ENCODE results near the gene ARHGAP6. TPM values are rescaled to one million over a fixed set of nuclear protein-coding genes. Genes with fewer than 3 reads are reported as not detected.

The ARHGAP6 gene
- total and polyA plus RNA-seq, 9 of the 15 experiments (the other 6 are each of a cell fraction or from before 2014, with no cell fraction given), result 12.5 to 63.6 (median 41.8) TPM

DNA sequence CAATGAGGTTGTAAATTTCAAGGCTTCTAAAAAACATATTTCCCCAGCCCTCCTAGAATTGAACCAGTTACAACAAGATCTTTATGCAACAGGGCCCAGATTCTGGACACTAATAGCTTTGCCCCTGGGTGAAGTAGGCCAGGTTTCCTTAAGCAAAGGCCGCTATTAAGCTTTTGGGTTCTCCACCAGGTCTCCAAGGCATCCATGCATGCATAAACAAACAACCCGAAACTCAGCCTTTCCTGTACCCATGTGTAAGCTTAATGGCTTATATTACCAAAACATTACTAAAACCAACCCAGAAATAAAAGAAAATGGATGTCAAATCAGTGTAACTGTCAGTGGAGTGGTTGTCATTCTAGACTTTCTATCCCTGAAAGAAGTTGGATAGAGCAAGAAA, 137.1 kb downstream of the ARHGAP6 start (continued):
- TF ChIP-seq KDM5B (IDR thresholded peaks at IDR 0.05; ENCODE audit: insufficient replicate concordance, low read depth, low read length) (no peak), SIN3B (IDR thresholded peaks at IDR 0.05; ENCODE audit: low read depth) (no peak), ZNF121 (CRISPR knock-in tag; conservative IDR thresholded peaks at IDR 0.05) (no peak), BCOR (IDR thresholded peaks at IDR 0.05) (no peak)

DNA sequence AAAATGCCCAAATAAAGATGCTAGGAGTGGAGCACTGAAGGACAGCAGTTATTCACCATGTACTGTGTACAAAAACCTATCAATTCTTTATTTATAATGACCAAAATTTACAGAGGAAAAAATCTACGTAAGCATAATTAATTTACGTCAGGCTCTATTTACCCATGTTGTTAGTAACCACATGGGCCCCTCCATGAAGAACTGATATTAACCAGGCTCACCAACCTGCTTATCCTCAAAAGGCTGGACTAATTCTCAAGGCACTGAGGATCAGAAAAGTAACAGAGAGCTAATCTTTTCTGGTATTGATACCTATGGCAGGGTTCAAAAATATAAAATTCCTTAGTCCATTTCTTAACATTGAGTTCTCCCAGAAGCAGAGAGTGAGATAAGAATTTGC, 140.0 kb downstream of the ARHGAP6 start:
- Histone ChIP-seq H3K4me1 (replicated peaks in 1 of 2; ENCODE audit: control insufficient read depth in 2 of 2, insufficient read depth in 2 of 2, low read length in 2 of 2) (peaks cover 0 to 13% of the 10 kb centered on the region in 2 experiments; a peak in 2 of 5 replicates), H3K9ac (ENCODE audit: insufficient read depth in 1 of 2, low read depth in 2 of 2, low read length in 2 of 2) (no peak overlapping the region), H3K4me2 (ENCODE audit: insufficient read depth, low read length) (no peak overlapping the region), H3K27ac (ENCODE audit: extremely low read depth, low read depth, low read length) (no peak overlapping the region), H3K9me1 (ENCODE audit: control insufficient read depth, insufficient read depth, low read length) (no peaks in the 10 kb centered on the region), H3K4me3 (no peak overlapping the region), H4K20me1 (replicated peaks; ENCODE audit: control insufficient read depth, insufficient read depth, low read length) (no peaks in the 10 kb centered on the region), H3K27me3 (ENCODE audit: control insufficient read depth in 2 of 2, insufficient read depth in 2 of 2, low read length in 2 of 2) (no peaks in the 10 kb centered on the region), H3K36me3 (ENCODE audit: control insufficient read depth, insufficient read depth, low read length) (no peaks in the 10 kb centered on the region), H3K9me3 (replicated peaks; ENCODE audit: control insufficient read depth, insufficient read depth, low read depth, low read length) (no peaks in the 10 kb centered on the region), H2AFZ (ENCODE audit: low read depth, low read length) (no peak overlapping the region), H3K79me2 (ENCODE audit: control insufficient read depth, insufficient read depth, low read length) (no peaks in the 10 kb centered on the region)
- intact Hi-C loops (cut with micrococcal nuclease), result no loop called here
- in situ Hi-C loops (cut with MboI), result loop anchor here (25.0 kb wide), 1 partner anchor 1338 kb away; no protein-coding TSS in a partner anchor
- ATAC-seq (no peak), DNase-seq (ENCODE audit: extremely low read depth in 1 of 4, low spot score in 3 of 4) (no peak), FAIRE-seq (no peak)
- BruUV-seq (replicated peaks), result no TSS peak
- ChIA-PET POLR2A (interaction anchor here (0.9 kb wide), 1 partner anchor 15 kb away, joined by 3 read pairs; no protein-coding TSS in a partner anchor), CTCF (ENCODE audit: low intra/inter-chr PET ratio) (no interaction called here)
- WGBS (ENCODE audit: insufficient coverage, low coverage, missing lambda C conversion rate), result 100% methylated on average over 2 of the region's 2 CpGs
- no peak for TF ChIP-seq SMARCE1 (IDR thresholded peaks at IDR 0.05)
- no peak for TF ChIP-seq HDAC2 (IDR thresholded peaks at IDR 0.05)
- no peak for TF ChIP-seq ZNF780A (CRISPR knock-in tag; IDR thresholded peaks at IDR 0.05)
- no peak for TF ChIP-seq WHSC1 (IDR thresholded peaks at IDR 0.05; ENCODE audit: low read length)
